Measurements from ENCODE around the gene RTN3. TPM values are rescaled to one million over a fixed set of nuclear protein-coding genes. Genes with fewer than 3 reads are reported as not detected.

The RTN3 gene
- total and polyA plus RNA-seq, 9 of the 15 experiments (the other 6 are each of a cell fraction or from before 2014, with no cell fraction given): 41.6 to 169 (median 93.5) TPM

GRCh38 chr11:63681321-63682065 is at the start of gene RTN3 (continued):
- TF ChIP-seq CXXC5 (CRISPR knock-in tag; IDR thresholded peaks at IDR 0.05): peak; percentile 86
- peak; percentile 62; the same call in 1 of the 2 replicates for TF ChIP-seq E2F4 (CRISPR knock-in tag; IDR thresholded peaks at IDR 0.05; ENCODE audit: low read depth)
- no peak for TF ChIP-seq GTF2E2 (tag; IDR thresholded peaks at IDR 0.05)
- TF ChIP-seq ZNF23 (CRISPR knock-in tag; IDR thresholded peaks at IDR 0.05): no peak
- TF ChIP-seq, protein P1, sequence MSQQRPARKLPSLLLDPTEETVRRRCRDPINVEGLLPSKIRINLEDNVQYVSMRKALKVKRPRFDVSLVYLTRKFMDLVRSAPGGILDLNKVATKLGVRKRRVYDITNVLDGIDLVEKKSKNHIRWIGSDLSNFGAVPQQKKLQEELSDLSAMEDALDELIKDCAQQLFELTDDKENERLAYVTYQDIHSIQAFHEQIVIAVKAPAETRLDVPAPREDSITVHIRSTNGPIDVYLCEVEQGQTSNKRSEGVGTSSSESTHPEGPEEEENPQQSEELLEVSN (IDR thresholded peaks at IDR 0.05; ENCODE audit: borderline replicate concordance in 1 of 2, extremely low read depth in 1 of 2, insufficient read depth in 1 of 2, insufficient read length in 1 of 2, low read depth in 1 of 2, low read length in 1 of 2, poor library complexity in 1 of 2, severe bottlenecking in 1 of 2): peak; percentile 71 to 85
- TF ChIP-seq PHTF2 (CRISPR knock-in tag; IDR thresholded peaks at IDR 0.05): no peak
- TF ChIP-seq ZBTB43 (CRISPR knock-in tag; IDR thresholded peaks at IDR 0.05): no peak
- no peak for TF ChIP-seq HEY1 (CRISPR knock-in tag; IDR thresholded peaks at IDR 0.05; ENCODE audit: borderline replicate concordance)
- TF ChIP-seq PBX2 (CRISPR knock-in tag; IDR thresholded peaks at IDR 0.05; ENCODE audit: low read depth): no peak
- no peak for TF ChIP-seq PBX2 (tag; conservative IDR thresholded peaks at IDR 0.05; ENCODE audit: low read depth)
- TF ChIP-seq EZH2 (IDR thresholded peaks at IDR 0.05; ENCODE audit: borderline replicate concordance, low read depth, low read length): no peak
- peak; percentile 50; the same call in 1 of the 2 replicates for TF ChIP-seq NFRKB (IDR thresholded peaks at IDR 0.05; ENCODE audit: low read depth)
- 0 out of 2 replicates have a peak, but pooled peaks have one; percentile 10 for TF ChIP-seq E2F3 (CRISPR knock-in tag; IDR thresholded peaks at IDR 0.05)
- TF ChIP-seq ZNF12 (CRISPR knock-in tag; IDR thresholded peaks at IDR 0.05): peak; percentile 81
- TF ChIP-seq, protein P2, sequence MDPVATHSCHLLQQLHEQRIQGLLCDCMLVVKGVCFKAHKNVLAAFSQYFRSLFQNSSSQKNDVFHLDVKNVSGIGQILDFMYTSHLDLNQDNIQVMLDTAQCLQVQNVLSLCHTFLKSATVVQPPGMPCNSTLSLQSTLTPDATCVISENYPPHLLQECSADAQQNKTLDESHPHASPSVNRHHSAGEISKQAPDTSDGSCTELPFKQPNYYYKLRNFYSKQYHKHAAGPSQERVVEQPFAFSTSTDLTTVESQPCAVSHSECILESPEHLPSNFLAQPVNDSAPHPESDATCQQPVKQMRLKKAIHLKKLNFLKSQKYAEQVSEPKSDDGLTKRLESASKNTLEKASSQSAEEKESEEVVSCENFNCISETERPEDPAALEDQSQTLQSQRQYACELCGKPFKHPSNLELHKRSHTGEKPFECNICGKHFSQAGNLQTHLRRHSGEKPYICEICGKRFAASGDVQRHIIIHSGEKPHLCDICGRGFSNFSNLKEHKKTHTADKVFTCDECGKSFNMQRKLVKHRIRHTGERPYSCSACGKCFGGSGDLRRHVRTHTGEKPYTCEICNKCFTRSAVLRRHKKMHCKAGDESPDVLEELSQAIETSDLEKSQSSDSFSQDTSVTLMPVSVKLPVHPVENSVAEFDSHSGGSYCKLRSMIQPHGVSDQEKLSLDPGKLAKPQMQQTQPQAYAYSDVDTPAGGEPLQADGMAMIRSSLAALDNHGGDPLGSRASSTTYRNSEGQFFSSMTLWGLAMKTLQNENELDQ (CRISPR knock-in tag; IDR thresholded peaks at IDR 0.05; ENCODE audit: borderline replicate concordance): no peak
- TF ChIP-seq ZNF561 (CRISPR knock-in tag; conservative IDR thresholded peaks at IDR 0.05): no peak
- no peak for TF ChIP-seq ATF1 (CRISPR knock-in tag; IDR thresholded peaks at IDR 0.05)
- peak; percentile 33; the same call in 1 of the 2 replicates for TF ChIP-seq ATF1 (tag; IDR thresholded peaks at IDR 0.05)
- TF ChIP-seq NFYB (IDR thresholded peaks at IDR 0.05; ENCODE audit: extremely low read depth, insufficient read length): no peak

Data from K562 (cell line).